OCI-LY3 (cell line): Measurements from ENCODE around the gene PSMB3.

Source experiments
- CTCF ChIP-seq: fragments of 200-600, 300-600 bp; sonication (generic); IDR thresholded peaks from 2 replicates; pipeline ENCODE4 v1.5.1; 2014; ENCODE audit warnings: antibody characterized with exemption, low read length, low read depth
- EZH2phosphoT487 ChIP-seq: fragments of 200-600 bp; shearing (Covaris generic); IDR thresholded peaks from 2 replicates; pipeline ENCODE4 v1.6.1; 2018; ENCODE audit warnings: antibody characterized with exemption, mixed run types, low read depth

- TF ChIP-seq CTCF = no peak
- no peak for TF ChIP-seq EZH2phosphoT487
These were observed 57.3 kb downstream of the PSMB3 start for GRCh38 chr17:38809828-38810227.
